ENCODE data around the gene F7.

DNA sequence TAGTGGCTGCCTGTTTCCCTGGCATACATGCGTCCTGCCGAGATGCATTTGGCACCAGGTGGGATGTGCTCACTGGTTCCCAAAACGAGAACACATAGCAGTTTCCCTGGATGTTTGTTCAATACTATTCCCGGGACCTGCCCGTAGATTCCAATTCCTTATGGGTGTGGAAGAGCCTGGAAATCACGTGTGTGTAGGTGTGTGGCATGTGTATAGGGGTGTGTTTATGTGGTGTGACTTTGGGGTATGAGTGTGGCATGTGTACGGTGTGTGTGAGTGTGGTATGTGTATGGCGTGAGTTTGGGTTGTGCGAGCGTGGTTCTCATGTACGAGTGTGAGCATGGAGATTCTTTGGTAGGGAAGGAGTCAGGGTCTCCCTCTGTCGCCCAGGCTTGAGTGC is 2.9 kb upstream of the F7 start:
- TF ChIP-seq, protein P1, sequence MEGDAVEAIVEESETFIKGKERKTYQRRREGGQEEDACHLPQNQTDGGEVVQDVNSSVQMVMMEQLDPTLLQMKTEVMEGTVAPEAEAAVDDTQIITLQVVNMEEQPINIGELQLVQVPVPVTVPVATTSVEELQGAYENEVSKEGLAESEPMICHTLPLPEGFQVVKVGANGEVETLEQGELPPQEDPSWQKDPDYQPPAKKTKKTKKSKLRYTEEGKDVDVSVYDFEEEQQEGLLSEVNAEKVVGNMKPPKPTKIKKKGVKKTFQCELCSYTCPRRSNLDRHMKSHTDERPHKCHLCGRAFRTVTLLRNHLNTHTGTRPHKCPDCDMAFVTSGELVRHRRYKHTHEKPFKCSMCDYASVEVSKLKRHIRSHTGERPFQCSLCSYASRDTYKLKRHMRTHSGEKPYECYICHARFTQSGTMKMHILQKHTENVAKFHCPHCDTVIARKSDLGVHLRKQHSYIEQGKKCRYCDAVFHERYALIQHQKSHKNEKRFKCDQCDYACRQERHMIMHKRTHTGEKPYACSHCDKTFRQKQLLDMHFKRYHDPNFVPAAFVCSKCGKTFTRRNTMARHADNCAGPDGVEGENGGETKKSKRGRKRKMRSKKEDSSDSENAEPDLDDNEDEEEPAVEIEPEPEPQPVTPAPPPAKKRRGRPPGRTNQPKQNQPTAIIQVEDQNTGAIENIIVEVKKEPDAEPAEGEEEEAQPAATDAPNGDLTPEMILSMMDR (conservative IDR thresholded peaks at IDR 0.05; ENCODE audit: low read depth, low read length), result no peak
- TF ChIP-seq MXI1 (IDR thresholded peaks at IDR 0.05; ENCODE audit: borderline replicate concordance, low read depth, low read length) (no peak), FOS (IDR thresholded peaks at IDR 0.05; ENCODE audit: low read depth, low read length) (no peak), POLR2A (IDR thresholded peaks at IDR 0.05; ENCODE audit: low read depth, low read length) (no peak), MAZ (IDR thresholded peaks at IDR 0.05; ENCODE audit: borderline replicate concordance, low read depth, low read length) (no peak), RAD21 (IDR thresholded peaks at IDR 0.05; ENCODE audit: low read length) (no peak)
